ENCODE measurements around the gene ZNF324.
"Not testable (repeated sequence)": the region's sequence is repeated elsewhere in the genome, so short reads cannot be mapped to it uniquely, and the experiment has no call there.

ZNF324 gene

DNA sequence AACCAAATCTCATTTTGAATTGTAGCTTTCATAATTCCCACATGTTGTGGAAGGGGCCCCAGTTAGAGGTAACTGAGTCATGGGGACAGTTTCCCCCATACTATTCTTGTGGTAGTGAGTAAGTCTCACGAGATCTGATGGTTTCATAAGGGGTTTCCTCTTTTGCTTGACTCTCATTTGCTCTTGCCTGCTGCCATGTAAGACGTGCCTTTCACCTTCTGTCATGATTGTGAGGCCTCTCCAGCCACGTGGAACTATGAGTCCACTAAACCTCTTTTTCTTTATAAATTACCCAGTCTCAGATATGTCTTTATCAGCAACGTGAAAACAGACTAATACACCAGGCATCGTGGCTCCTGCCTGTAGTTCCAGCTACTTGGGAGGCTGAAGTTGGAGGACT lies 16.9 kb upstream of the ZNF324 start:
- not testable (repeated sequence) for H3F3A ChIP-seq (ENCODE audit: insufficient read depth, low read length); H3K9me2 ChIP-seq (ENCODE audit: low read depth, low read length); H3K9me3 ChIP-seq (ENCODE audit: low read length)

DNA sequence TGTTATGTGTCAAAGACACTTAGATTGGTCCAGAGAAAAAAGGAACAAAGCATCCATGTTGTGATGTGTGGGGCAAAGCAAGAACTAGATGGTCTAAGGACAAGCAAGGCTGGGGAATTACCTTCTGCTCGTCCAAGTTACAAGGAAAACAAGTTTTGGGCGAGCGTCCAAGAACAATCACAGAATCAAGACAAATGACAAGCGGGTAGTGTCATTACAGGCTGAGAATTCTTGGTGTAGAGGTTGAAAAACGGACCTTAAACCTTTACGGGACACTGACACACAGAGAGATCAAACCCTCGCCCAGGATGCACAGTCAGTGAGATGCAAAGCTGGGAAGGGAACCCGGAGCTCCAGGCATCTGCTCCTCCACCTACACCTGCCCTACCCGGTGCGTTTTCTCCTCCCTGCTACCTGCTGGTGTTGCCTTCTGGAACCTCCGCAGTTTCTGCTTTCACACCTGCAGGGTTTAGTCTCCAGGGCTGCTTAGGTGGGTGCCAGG lies 16.0 kb upstream of the ZNF324 start:
- Histone ChIP-seq H3K9me2 (ENCODE audit: low read depth, low read length) (no peaks in the 10 kb centered on the region), H3K79me2 (ENCODE audit: insufficient read depth, low read length) (no peaks in the 10 kb centered on the region), H3K36me3 (ENCODE audit: insufficient read depth, low read length) (peaks cover 11% of the 10 kb centered on the region), H3K9ac (ENCODE audit: low read length) (peak overlapping the region; percentile 46; the same call in 1 of the 2 replicates), H3F3A (ENCODE audit: insufficient read depth, low read length) (no peaks in the 10 kb centered on the region), H3K4me1 (ENCODE audit: insufficient read depth, low read length, severe bottlenecking) (peaks cover 15% of the 10 kb centered on the region), H3K9me3 (ENCODE audit: low read length) (0 out of 2 replicates have a peak, but pooled peaks cover 5% of the 10 kb centered on the region), H2AFZ (ENCODE audit: low read length) (peak overlapping the region; percentile 75; the same call in 1 of the 2 replicates), H3K27me3 (ENCODE audit: insufficient read depth, low read length) (no peaks in the 10 kb centered on the region), H3K4me3 (ENCODE audit: low read depth, low read length, poor library complexity, severe bottlenecking) (peak overlapping the region; percentile 81), H4K20me1 (ENCODE audit: insufficient read depth, low read length) (no peaks in the 10 kb centered on the region), H3K4me2 (ENCODE audit: low read length) (peak overlapping the region; percentile 83), H3K27ac (ENCODE audit: low read depth, low read length, poor library complexity, severe bottlenecking) (no peak overlapping the region)
- TF ChIP-seq EZH2 (IDR thresholded peaks at IDR 0.05; ENCODE audit: borderline replicate concordance, low read length): no peak
- TF ChIP-seq, protein P1, sequence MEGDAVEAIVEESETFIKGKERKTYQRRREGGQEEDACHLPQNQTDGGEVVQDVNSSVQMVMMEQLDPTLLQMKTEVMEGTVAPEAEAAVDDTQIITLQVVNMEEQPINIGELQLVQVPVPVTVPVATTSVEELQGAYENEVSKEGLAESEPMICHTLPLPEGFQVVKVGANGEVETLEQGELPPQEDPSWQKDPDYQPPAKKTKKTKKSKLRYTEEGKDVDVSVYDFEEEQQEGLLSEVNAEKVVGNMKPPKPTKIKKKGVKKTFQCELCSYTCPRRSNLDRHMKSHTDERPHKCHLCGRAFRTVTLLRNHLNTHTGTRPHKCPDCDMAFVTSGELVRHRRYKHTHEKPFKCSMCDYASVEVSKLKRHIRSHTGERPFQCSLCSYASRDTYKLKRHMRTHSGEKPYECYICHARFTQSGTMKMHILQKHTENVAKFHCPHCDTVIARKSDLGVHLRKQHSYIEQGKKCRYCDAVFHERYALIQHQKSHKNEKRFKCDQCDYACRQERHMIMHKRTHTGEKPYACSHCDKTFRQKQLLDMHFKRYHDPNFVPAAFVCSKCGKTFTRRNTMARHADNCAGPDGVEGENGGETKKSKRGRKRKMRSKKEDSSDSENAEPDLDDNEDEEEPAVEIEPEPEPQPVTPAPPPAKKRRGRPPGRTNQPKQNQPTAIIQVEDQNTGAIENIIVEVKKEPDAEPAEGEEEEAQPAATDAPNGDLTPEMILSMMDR (IDR thresholded peaks at IDR 0.05; ENCODE audit: low read length): no peak

More for the DNA sequence above, 16.9 kb upstream of the ZNF324 start:
- not testable (repeated sequence) for H3K4me2 ChIP-seq (ENCODE audit: low read length); H3K9ac ChIP-seq (ENCODE audit: low read length); H4K20me1 ChIP-seq (ENCODE audit: insufficient read depth, low read length); H3K79me2 ChIP-seq (ENCODE audit: insufficient read depth, low read length); H3K4me3 ChIP-seq (ENCODE audit: low read depth, low read length, poor library complexity, severe bottlenecking); H2AFZ ChIP-seq (ENCODE audit: low read length); H3K27me3 ChIP-seq (ENCODE audit: insufficient read depth, low read length); H3K27ac ChIP-seq (ENCODE audit: low read depth, low read length, poor library complexity, severe bottlenecking)
- Histone ChIP-seq H3K36me3 (ENCODE audit: insufficient read depth, low read length) (peaks cover 11% of the 10 kb centered on the region), H3K4me1 (ENCODE audit: insufficient read depth, low read length, severe bottlenecking) (peaks cover 15% of the 10 kb centered on the region)

DNA sequence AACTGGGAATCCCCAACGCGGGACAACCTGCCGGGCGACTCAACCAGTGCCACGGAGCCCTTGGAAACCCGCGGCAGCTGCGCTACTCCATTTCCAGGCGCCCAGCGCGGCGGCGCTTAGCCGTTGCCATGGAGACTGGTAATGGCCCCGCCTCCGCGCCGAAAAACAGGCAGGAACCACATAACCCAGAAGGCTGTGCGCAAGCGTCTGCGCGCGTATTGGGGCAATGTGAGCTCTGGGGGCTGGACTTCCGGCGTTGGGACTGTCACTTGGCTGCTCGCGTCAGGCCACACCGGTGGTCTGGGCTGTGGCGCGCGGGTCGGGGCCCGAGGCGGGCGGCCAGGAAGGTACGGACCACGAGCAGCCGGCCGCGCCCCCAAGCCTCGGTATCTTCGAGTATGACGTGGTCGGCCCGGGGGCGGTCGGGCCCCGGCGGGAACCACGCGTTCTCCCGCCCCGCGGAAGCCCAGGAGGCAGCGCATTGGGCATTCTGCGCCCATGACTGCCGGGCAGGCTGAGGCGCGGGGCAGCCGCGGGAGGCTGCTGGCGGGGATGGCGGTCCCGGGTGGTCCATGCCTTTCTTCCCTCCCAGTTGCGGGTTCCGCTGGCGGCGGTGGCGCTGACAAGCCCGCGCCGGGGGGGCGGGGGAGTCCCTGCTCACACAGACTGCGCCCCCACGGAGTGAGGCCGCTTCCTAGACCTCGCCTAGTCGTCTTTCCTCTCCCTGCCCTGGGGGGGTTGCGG lies 15.3 kb upstream of the ZNF324 start, which contains the start of gene ZNF324B:
ZNF324B (plus strand) TSS at position 265 of the 744 bp plus-strand sequence. CDS start 2,080 bp downstream, outside the sequence.
- no peak for TF ChIP-seq EZH2 (IDR thresholded peaks at IDR 0.05; ENCODE audit: borderline replicate concordance, low read length)
- TF ChIP-seq, protein P1 (IDR thresholded peaks at IDR 0.05; ENCODE audit: low read length): no peak; the same call in 1 of the 2 replicates
- Histone ChIP-seq H3F3A (ENCODE audit: insufficient read depth, low read length) (no peaks in the 10 kb centered on the region), H2AFZ (ENCODE audit: low read length) (peak within 1 kb of the TSS; percentile 75; the same call in 1 of the 2 replicates), H4K20me1 (ENCODE audit: insufficient read depth, low read length) (no peaks in the 10 kb centered on the region), H3K9me2 (ENCODE audit: low read depth, low read length) (no peaks in the 10 kb centered on the region), H3K36me3 (ENCODE audit: insufficient read depth, low read length) (peaks cover 17% of the 10 kb centered on the region), H3K4me1 (ENCODE audit: insufficient read depth, low read length, severe bottlenecking) (peaks cover 15% of the 10 kb centered on the region), H3K9ac (ENCODE audit: low read length) (peak within 1 kb of the TSS; percentile 76), H3K27me3 (ENCODE audit: insufficient read depth, low read length) (no peaks in the 10 kb centered on the region), H3K79me2 (ENCODE audit: insufficient read depth, low read length) (no peaks in the 10 kb centered on the region), H3K4me2 (ENCODE audit: low read length) (peak within 1 kb of the TSS; percentile 83), H3K27ac (ENCODE audit: low read depth, low read length, poor library complexity, severe bottlenecking) (no peak within 1 kb of the TSS), H3K4me3 (ENCODE audit: low read depth, low read length, poor library complexity, severe bottlenecking) (peak within 1 kb of the TSS; percentile 81), H3K9me3 (ENCODE audit: low read length) (0 out of 2 replicates have a peak, but pooled peaks cover 5% of the 10 kb centered on the region)

Measured in OCI-LY1 (cell line).